SU-DHL-6 (cell line): ENCODE results near the gene PSPH.

Experiments used
- CTCF ChIP-seq: fragments of 200-600 bp; sonication (generic); IDR thresholded peaks from one replicate; pipeline ENCODE4 v1.5.1; 2017; ENCODE audit warnings: antibody characterized with exemption, mild to moderate bottlenecking, low read length, moderate library complexity; ENCODE audit not compliant: insufficient read depth, poor library complexity, severe bottlenecking
- EZH2phosphoT487 ChIP-seq: fragments of 200-600 bp; sonication (generic), shearing (Covaris generic); conservative IDR thresholded peaks from 2 replicates; pipeline ENCODE4 v1.6.1; 2018; ENCODE audit warnings: mild to moderate bottlenecking, antibody characterized with exemption, low read length, moderate library complexity, mixed read lengths

DNA sequence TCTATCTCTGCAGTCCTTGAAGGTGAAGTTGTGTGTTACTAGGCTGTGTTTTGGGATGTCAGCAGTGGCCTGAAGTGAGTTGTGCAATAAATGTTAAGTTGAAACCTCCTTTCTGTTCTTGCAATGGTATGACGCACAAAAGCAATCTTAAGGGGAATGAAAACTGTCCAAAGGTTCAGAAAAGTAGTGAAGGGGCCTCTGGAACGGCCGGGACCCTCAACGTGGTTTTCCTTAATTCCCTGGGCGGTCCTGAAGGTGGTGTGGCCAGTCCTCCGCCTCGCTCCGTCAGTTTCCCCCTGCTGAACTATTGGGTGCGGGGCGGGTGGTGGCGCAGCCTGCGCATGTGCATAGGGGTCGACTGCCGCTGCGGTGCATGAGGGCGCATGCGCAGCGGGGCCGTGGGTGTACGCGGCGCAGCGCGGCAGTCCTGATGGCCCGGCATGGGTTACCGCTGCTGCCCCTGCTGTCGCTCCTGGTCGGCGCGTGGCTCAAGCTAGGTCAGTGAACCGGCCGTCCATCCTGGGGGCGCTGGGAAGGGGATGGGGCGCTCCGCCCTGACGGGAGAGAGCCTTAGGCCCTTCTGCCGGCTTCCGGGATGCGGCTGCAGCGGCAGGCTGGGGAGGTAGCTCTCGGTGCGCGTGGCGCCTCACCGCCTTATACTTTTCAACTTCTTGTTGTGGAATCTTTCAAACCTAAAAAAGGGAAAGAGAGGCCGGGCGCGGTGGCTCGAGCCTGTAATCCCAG lies 12.8 kb upstream of the PSPH start, which contains the start of gene SUMF2:
- TF ChIP-seq CTCF (no peak), EZH2phosphoT487 (no peak)
